Suppressor macrophage (primary cell): ENCODE data around the gene CSPG4.
"Not testable (repeated sequence)": the region's sequence is repeated elsewhere in the genome, so short reads cannot be mapped to it uniquely, and the experiment has no call there.

Experiments
- DNase-seq, 4 experiments: peaks; one replicate each; pipeline ENCODE4 v3.0.0-alpha.2; 2020 to 2022
- total RNA-seq, 17 experiments: gene quantifications; one replicate each; lab custom pipeline; 2026; ENCODE audit warnings: mixed read lengths in 6 of 17, inconsistent platforms in 3 of 17; lab: John Stamatoyannopoulos, UW

CSPG4 gene
- total RNA-seq: 1.9 to 21.4 (median 4.2) reads per million in 17 experiments

GRCh38 chr15:75712668-75713337 lies at the start of gene CSPG4:
TSS of gene CSPG4 (minus strand) at chr15:75712848. CDS start at chr15:75712755, 93 bp downstream.
- peak in 2 of 4 experiments; percentile 36 to 43 for DNase-seq

- not testable (repeated sequence) for DNase-seq
Measured at GRCh38 chr15:75762357-75762718, 49.7 kb upstream of the CSPG4 start.

GRCh38 chr15:75761446-75762356 lies 49.1 kb upstream of the CSPG4 start:
- no peak for DNase-seq

GRCh38 chr15:75760704-75761435 lies 48.2 kb upstream of the CSPG4 start:
- DNase-seq: no peak

GRCh38 chr15:75760131-75760520 lies 47.5 kb upstream of the CSPG4 start:
- DNase-seq: not testable (repeated sequence)

- DNase-seq: peak in 2 of 4 experiments; percentile 61 to 64
Measured at GRCh38 chr15:75759416-75760130, 46.9 kb upstream of the CSPG4 start.

- DNase-seq: peak; percentile 86 to 93 (median 91)
Measured at GRCh38 chr15:75758071-75758872, 45.6 kb upstream of the CSPG4 start.

GRCh38 chr15:75754871-75755270 lies 42.2 kb upstream of the CSPG4 start:
- DNase-seq: not testable (repeated sequence)

GRCh38 chr15:75753145-75753544 lies 40.5 kb upstream of the CSPG4 start:
- DNase-seq: no peak

GRCh38 chr15:75751891-75752290 lies 39.2 kb upstream of the CSPG4 start:
- no peak for DNase-seq

- no peak for DNase-seq
Measured at GRCh38 chr15:75751116-75751875, 38.6 kb upstream of the CSPG4 start.

- DNase-seq: no peak
Measured at GRCh38 chr15:75750261-75751050, 37.8 kb upstream of the CSPG4 start.

- DNase-seq: no peak
Measured at GRCh38 chr15:75749820-75750219, 37.2 kb upstream of the CSPG4 start.

- DNase-seq: not testable (repeated sequence)
Measured at GRCh38 chr15:75748882-75749281, 36.2 kb upstream of the CSPG4 start.

- not testable (repeated sequence) for DNase-seq
Measured at GRCh38 chr15:75747121-75747520, 34.5 kb upstream of the CSPG4 start.

GRCh38 chr15:75745305-75745704 lies 32.7 kb upstream of the CSPG4 start:
- no peak for DNase-seq

GRCh38 chr15:75742346-75742745 lies 29.7 kb upstream of the CSPG4 start:
- not testable (repeated sequence) for DNase-seq

GRCh38 chr15:75739791-75740190 lies 27.1 kb upstream of the CSPG4 start:
- no peak for DNase-seq

- peak; percentile 95 to 98 (median 97) for DNase-seq
Measured at GRCh38 chr15:75738647-75739325, 26.1 kb upstream of the CSPG4 start.
